ELF-1 (cell line): ENCODE data around the gene MCTP2.

ENCODE experiments used
- DNase-seq: peaks from one replicate; pipeline ENCODE4 v3.0.0-alpha.2; 2016; ENCODE audit warnings: low read depth, low spot score

Gene MCTP2

GRCh38 chr15:94297558-94297957 is 66.2 kb downstream of the MCTP2 start:
- DNase-seq, result no peak

- DNase-seq, result no peak
These were observed 67.0 kb downstream of the MCTP2 start for GRCh38 chr15:94298364-94298763.

- DNase-seq, result no peak
These were observed 69.3 kb downstream of the MCTP2 start for GRCh38 chr15:94300612-94301011.

- no peak for DNase-seq
These were observed 73.8 kb downstream of the MCTP2 start for GRCh38 chr15:94305133-94305532.

- no peak for DNase-seq
These were observed 75.6 kb downstream of the MCTP2 start for GRCh38 chr15:94306700-94307650.

GRCh38 chr15:94312946-94313345 is 81.6 kb downstream of the MCTP2 start:
- DNase-seq, result no peak

GRCh38 chr15:94314639-94315038 is 83.3 kb downstream of the MCTP2 start:
- no peak for DNase-seq

- DNase-seq, result peak; percentile 43
These were observed 85.8 kb downstream of the MCTP2 start for GRCh38 chr15:94317211-94317610.

- DNase-seq, result no peak
These were observed 90.8 kb downstream of the MCTP2 start for GRCh38 chr15:94322141-94322540.

- no peak for DNase-seq
These were observed 91.7 kb downstream of the MCTP2 start for GRCh38 chr15:94323076-94323475.

- peak; percentile 69 for DNase-seq
These were observed 92.9 kb downstream of the MCTP2 start for GRCh38 chr15:94324117-94324826.

GRCh38 chr15:94324835-94325767 is 93.7 kb downstream of the MCTP2 start:
- DNase-seq, result no peak

- no peak for DNase-seq
These were observed 96.1 kb downstream of the MCTP2 start for GRCh38 chr15:94327356-94327936.

GRCh38 chr15:94331731-94332130 is 100.4 kb downstream of the MCTP2 start:
- DNase-seq, result no peak

GRCh38 chr15:94335616-94336015 is 104.3 kb downstream of the MCTP2 start:
- no peak for DNase-seq

- DNase-seq, result no peak
These were observed 105.6 kb downstream of the MCTP2 start for GRCh38 chr15:94336817-94337467.

GRCh38 chr15:94338243-94338846 is 107.0 kb downstream of the MCTP2 start:
- no peak for DNase-seq

GRCh38 chr15:94346282-94346681 is 114.9 kb downstream of the MCTP2 start:
- DNase-seq, result no peak

- DNase-seq, result no peak
These were observed 116.7 kb downstream of the MCTP2 start for GRCh38 chr15:94348084-94348483.

GRCh38 chr15:94351031-94351535 is 119.7 kb downstream of the MCTP2 start:
- no peak for DNase-seq
